ENCODE measurements around the gene NEUROD2. TPM values are rescaled to one million over a fixed set of nuclear protein-coding genes. Genes with fewer than 3 reads are reported as not detected.

Gene NEUROD2
- total RNA-seq, 1 donor: not detected

DNA sequence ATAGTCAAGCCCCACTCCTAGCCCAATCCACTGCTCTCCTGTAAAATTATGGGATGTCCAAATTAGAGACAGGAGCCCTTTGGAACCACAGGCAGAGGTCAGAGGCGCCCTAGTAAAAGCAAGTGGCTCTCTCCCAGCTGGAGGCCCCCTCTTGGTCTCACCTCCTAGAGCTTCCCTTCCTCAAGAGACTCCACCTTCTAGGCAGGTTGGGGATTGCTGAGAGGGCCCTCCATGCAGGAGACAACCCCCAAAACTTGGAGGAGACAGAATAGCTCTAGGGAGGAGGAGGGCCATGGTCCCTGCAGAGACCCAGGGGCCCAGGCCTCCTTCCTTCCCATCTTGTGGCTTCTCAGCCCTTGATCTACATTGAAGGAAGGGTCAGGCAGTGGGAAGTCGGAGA, 29.4 kb downstream of the NEUROD2 start:
- TF ChIP-seq, protein P1, sequence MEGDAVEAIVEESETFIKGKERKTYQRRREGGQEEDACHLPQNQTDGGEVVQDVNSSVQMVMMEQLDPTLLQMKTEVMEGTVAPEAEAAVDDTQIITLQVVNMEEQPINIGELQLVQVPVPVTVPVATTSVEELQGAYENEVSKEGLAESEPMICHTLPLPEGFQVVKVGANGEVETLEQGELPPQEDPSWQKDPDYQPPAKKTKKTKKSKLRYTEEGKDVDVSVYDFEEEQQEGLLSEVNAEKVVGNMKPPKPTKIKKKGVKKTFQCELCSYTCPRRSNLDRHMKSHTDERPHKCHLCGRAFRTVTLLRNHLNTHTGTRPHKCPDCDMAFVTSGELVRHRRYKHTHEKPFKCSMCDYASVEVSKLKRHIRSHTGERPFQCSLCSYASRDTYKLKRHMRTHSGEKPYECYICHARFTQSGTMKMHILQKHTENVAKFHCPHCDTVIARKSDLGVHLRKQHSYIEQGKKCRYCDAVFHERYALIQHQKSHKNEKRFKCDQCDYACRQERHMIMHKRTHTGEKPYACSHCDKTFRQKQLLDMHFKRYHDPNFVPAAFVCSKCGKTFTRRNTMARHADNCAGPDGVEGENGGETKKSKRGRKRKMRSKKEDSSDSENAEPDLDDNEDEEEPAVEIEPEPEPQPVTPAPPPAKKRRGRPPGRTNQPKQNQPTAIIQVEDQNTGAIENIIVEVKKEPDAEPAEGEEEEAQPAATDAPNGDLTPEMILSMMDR (IDR thresholded peaks at IDR 0.05; ENCODE audit: insufficient read depth, low read depth, low read length): no peak
- H3K4me3 ChIP-seq (ENCODE audit: low read depth, low read length): no peak overlapping the region
- no peak for DNase-seq (ENCODE audit: low read depth)

DNA sequence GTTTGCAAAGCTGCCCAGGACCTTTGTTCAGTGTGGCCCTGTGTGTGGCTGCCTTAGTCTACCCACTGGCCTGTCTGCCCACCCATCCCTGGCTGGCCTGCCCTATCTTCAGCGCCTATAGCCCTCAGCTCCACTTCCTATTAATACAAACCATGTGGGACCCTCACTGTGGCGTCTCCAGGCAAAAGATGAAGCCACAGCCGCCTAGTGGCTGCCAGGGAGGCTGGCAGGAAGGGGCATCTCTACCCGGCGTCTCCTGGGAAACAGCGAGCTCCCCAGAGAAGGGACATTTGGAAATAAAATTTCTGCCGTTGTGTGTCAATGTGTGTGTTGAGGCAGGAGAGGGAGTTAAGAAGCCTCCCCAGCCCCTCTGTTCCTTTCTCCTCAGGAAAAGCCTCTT, 31.5 kb downstream of the NEUROD2 start:
- H3K4me3 ChIP-seq (ENCODE audit: low read depth, low read length): no peak overlapping the region
- DNase-seq (ENCODE audit: low read depth): no peak
- TF ChIP-seq, protein P1 (IDR thresholded peaks at IDR 0.05; ENCODE audit: insufficient read depth, low read depth, low read length): peak; percentile 55

DNA sequence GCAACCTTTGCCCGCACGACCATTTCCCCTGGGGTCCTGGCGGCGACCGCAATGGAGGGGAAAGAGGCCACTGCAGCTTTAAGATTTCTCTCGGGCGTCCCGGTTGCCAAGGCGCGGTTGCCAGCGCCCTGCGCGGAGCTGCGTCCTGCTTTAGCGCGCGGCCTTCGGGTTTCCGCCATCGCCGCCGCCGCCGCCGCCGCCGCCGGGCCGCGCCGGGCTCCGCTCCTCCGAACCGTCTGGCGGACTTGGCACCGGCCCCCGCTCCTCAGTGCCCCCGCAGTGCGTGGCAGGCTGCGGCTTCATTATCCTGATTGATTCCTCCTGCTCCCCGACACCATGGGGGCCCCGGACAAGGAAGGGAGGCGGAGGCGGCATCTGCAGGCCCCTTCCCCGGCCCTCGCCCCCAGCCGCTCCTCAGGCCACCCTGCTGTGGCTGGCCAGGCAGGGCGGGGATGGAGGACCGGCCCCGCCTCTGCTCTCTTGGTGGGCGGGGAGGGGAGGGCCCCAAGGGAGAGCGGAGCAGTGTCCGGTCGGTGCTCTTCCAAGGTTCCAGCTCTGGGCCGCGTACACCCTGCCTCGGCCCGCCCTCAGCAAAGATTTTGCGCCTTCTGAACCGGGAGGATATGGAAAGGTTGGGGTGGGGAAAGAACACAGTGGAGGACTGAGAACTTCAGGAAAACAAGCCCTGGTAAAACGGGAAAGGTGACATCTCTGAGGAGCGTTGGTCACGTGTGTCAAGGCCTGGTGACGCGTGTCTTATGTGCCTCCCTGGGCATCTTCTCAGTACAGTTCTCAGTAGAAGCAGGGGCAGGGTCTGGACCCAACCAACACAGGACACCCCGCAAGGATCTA, 34.0 kb downstream of the NEUROD2 start:
- peak overlapping the region; percentile 68 for H3K4me3 ChIP-seq (ENCODE audit: low read depth, low read length)
- peak; percentile 77 for DNase-seq (ENCODE audit: low read depth)
- TF ChIP-seq, protein P1 (IDR thresholded peaks at IDR 0.05; ENCODE audit: insufficient read depth, low read depth, low read length): no peak

DNA sequence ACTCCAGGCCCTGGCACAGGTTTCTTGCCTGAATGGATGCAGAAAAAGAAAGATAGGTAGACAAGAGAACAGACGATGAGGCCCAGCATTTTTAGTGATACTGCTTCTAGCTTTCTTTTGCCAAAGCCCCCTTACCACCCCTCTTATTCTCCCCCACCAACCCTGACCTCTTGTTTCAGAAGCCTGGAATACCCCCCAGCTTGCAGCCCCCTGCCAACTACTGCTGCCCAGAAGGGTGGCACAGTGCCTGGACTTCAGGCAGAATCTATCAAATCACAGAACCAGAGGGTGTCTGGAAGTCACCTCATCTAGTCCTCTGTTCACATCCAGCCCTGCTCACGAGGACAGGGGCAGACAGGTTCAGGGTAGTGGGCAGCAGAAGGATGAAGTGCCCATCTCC, 35.6 kb downstream of the NEUROD2 start:
- no peak for DNase-seq (ENCODE audit: low read depth)
- TF ChIP-seq, protein P1 (IDR thresholded peaks at IDR 0.05; ENCODE audit: insufficient read depth, low read depth, low read length): no peak
- H3K4me3 ChIP-seq (ENCODE audit: low read depth, low read length): no peak overlapping the region

DNA sequence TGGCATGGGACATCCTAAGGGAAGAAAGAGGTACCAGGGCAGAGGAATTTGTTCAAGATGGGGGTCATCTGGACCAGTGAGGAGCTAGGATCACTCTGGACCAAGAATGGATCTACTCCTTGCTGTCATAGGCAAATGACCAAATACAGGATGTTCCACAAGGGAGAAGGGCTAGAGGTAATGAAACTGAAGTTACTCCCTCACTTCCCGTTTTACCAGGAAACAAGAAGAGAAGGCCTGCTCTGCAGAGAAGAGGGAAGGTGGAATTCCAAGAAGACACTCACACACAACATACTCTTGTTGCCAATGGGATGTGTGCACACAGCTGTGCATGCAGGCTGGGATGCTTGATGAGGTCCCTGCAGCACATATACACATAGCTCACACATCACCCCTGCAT, 38.6 kb downstream of the NEUROD2 start:
- TF ChIP-seq, protein P1 (IDR thresholded peaks at IDR 0.05; ENCODE audit: insufficient read depth, low read depth, low read length): no peak
- no peak for DNase-seq (ENCODE audit: low read depth)
- no peak overlapping the region for H3K4me3 ChIP-seq (ENCODE audit: low read depth, low read length)

DNA sequence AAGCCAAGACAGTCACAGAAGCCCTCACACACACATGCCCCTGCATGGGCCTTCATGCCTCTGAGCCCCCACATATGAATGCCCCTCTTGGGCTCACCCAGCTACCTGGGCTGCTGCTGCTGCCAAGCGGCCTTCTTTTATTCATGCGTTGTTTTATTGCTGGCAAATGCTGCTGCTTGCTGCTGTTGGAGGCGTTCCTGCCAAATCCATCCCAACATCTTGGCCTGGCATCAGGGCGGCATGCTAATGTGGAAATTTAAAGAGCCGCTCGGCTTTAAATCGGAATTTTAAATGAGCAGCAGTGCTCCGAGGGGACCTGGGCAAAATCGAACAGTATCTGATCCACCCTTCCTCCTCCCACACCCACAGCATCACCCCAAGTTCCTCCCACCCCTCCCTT, 39.0 kb downstream of the NEUROD2 start:
- TF ChIP-seq, protein P1 (IDR thresholded peaks at IDR 0.05; ENCODE audit: insufficient read depth, low read depth, low read length): no peak
- H3K4me3 ChIP-seq (ENCODE audit: low read depth, low read length): no peak overlapping the region
- DNase-seq (ENCODE audit: low read depth): no peak

Data from fibroblast of villous mesenchyme (primary cell).